Upper lobe of left lung (tissue), 6 donors: Measurements from ENCODE around the gene PDZD2. TPM values are rescaled to one million over a fixed set of nuclear protein-coding genes. Genes with fewer than 3 reads are reported as not detected.

Experiments
- ATAC-seq, 2 donors: fragments of 200-7000 bp; cut with Tn5 transposase; one replicate each; pipeline ENCODE4 v1.9.1; 2022; ENCODE audit warnings: mild to moderate bottlenecking in 2 of 2, moderate library complexity in 2 of 2; ENCODE audit not compliant: low FRiP score in 2 of 2
- DNase-seq, 2 donors: peaks; one replicate each; pipeline ENCODE4 v3.0.0-alpha.2; 2019 to 2020
- H3K27ac ChIP-seq, 4 donors: fragments of 200-600 bp; sonication (generic); one replicate each; pipeline ENCODE4 v1.5.1; 2016 to 2019
- H3K27me3 ChIP-seq, 4 donors: fragments of 200-600 bp; sonication (generic); one replicate each; pipeline ENCODE4 v1.5.1; 2017 to 2019
- H3K36me3 ChIP-seq, 4 donors: fragments of 200-600 bp; sonication (generic); one replicate each; pipeline ENCODE4 v1.5.1; 2016 to 2019
- H3K4me1 ChIP-seq, 4 donors: fragments of 200-600 bp; sonication (generic); one replicate each; pipeline ENCODE4 v1.5.1; 2018 to 2019
- H3K4me3 ChIP-seq, 4 donors: fragments of 200-600 bp; sonication (generic); one replicate each; pipeline ENCODE4 v1.5.1; 2017 to 2019; ENCODE audit warnings: mild to moderate bottlenecking in 2 of 4, moderate library complexity in 1 of 4
- H3K9me3 ChIP-seq, 4 donors: fragments of 200-600 bp; sonication (generic); one replicate each; pipeline ENCODE4 v1.5.1; 2018 to 2019
- EP300 ChIP-seq, 4 donors: sonication (generic); formaldehyde crosslinking; IDR thresholded peaks; one replicate each; pipeline ENCODE4 v1.5.1; 2017; ENCODE audit warnings: antibody characterized with exemption in 4 of 4, control low read depth in 2 of 4
- POLR2A ChIP-seq, 4 donors: fragments of 450-650 bp; IDR thresholded peaks; one replicate each; pipeline ENCODE4 v1.5.1; 2016 to 2017; ENCODE audit warnings: antibody characterized with exemption in 4 of 4, mild to moderate bottlenecking in 2 of 4
- POLR2AphosphoS5 ChIP-seq, 2 donors: sonication (generic); formaldehyde crosslinking; IDR thresholded peaks; one replicate each; pipeline ENCODE4 v1.5.1; 2017; ENCODE audit warnings: antibody characterized with exemption in 2 of 2
- WGBS, 2 donors: methylation state at CpG; one replicate each; pipeline ENCODE4 v1.1.5; 2017 to 2018; 5-methylcytosine and 5-hydroxymethylcytosine counted together
- total RNA-seq, 6 donors: library from RNA; depleted of rRNA in 4 of 6; stranded (reverse); fragments of >200 nt in 4 of 6; gene quantifications; one replicate each; pipeline versions ENCODE4 v1.1.0 to v1.2.1, GENCODE V29; 2016 to 2021
- TF ChIP-seq, protein P1 (sequence below), 6 experiments: fragments of 450-650 bp in 4 of 6; fragments of 200-600 bp in 2 of 6; sonication (generic) in 2 of 6; IDR thresholded peaks; one replicate each; pipeline ENCODE4 v1.5.1; 2016 to 2019; ENCODE audit warnings: antibody characterized with exemption in 6 of 6
- donor health status: DM: no; HTN: no; CAD: no; lungs with moderate emphysema.
- donor health status: DM: no; HTN: yes; CAD: no; lungs with severe emphysema.

Gene PDZD2
- total RNA-seq, 6 donors from 2014 or later, result 53.4 to 73.6 (median 68.4) TPM

DNA sequence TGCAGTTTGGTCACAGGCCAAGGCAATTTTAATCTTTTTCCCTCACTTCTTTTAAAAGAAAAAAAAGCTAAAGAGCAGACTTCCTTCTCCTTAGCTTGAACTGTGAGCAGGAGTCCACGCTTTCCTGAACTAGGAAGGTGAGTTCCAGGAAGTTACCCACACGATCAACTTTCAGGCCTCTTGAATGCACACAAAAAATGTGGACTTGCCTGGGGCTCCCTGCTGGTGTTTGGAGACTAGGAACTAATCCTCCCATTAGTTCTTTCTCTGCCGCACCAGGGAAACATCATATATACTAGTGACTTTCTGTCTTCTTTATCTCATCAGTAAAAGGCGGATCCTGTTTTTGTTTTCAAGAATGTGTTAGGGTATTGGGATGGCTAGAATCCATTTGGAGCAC lies 295.2 kb downstream of the PDZD2 start:
- Histone ChIP-seq H3K36me3 (no peaks in the 10 kb centered on the region), H3K27me3 (no peaks in the 10 kb centered on the region), H3K4me1 (peaks cover 6 to 16% (median 12%) of the 10 kb centered on the region in 4 donors), H3K9me3 (no peaks in the 10 kb centered on the region), H3K4me3 (no peak overlapping the region), H3K27ac (peak overlapping the region in 1 of 4 donors; percentile 18)
- no peak for TF ChIP-seq EP300 (IDR thresholded peaks at IDR 0.05)
- TF ChIP-seq POLR2AphosphoS5 (IDR thresholded peaks at IDR 0.05), result no peak
- no peak for TF ChIP-seq POLR2A (IDR thresholded peaks at IDR 0.05)
- TF ChIP-seq, protein P1, sequence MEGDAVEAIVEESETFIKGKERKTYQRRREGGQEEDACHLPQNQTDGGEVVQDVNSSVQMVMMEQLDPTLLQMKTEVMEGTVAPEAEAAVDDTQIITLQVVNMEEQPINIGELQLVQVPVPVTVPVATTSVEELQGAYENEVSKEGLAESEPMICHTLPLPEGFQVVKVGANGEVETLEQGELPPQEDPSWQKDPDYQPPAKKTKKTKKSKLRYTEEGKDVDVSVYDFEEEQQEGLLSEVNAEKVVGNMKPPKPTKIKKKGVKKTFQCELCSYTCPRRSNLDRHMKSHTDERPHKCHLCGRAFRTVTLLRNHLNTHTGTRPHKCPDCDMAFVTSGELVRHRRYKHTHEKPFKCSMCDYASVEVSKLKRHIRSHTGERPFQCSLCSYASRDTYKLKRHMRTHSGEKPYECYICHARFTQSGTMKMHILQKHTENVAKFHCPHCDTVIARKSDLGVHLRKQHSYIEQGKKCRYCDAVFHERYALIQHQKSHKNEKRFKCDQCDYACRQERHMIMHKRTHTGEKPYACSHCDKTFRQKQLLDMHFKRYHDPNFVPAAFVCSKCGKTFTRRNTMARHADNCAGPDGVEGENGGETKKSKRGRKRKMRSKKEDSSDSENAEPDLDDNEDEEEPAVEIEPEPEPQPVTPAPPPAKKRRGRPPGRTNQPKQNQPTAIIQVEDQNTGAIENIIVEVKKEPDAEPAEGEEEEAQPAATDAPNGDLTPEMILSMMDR (IDR thresholded peaks at IDR 0.05), result no peak
- DNase-seq (peak in 1 of 2 donors; percentile 48), ATAC-seq (no peak)
- 72% methylated on average over 4 of the region's 4 CpGs for WGBS, 2 donors

DNA sequence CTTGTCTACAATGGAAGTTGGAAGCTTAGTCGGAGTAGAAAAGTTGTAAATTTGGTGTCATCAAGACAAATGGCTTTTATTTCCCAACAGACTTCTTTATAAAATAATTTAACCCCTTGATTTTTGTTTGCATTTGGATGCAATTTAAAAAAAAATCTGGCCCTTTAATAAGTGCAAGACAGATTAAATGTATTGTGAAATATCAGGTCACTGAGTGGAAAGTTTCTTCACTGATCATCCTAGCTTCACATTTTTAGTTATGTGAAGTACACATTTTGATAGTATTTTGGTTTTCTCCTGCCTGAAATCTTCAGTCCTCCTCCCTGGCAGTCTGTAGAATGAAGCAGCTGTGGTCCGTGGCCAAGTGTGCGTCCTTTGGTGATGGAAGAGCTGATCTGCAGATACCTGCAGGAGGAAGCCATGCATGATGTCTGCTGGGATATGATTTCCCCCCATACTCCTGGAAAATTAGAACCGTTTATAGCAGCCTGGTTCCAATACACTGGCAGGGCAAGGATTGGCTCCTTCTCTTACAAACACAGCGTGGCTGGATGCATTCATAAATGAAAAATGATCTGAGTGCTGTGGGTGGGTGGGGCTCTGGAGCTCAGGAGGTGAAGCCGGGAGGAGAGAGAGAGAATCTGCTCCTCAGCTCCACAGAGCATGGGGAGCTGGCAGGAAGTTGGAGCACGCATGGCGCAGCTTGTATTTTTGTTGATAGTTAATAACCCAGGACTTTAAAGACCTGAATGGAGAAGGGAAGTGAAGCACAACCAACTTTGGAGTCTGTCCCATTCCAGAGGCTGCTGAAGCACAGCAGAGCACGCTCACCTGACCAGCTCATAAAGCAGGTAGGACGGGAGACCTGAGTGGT lies 296.8 kb downstream of the PDZD2 start:
- DNase-seq (peak in 1 of 2 donors; percentile 69), ATAC-seq (peak; percentile 58 to 74)
- TF ChIP-seq POLR2AphosphoS5 (IDR thresholded peaks at IDR 0.05) (peak in 1 of 2 donors; percentile 54), POLR2A (IDR thresholded peaks at IDR 0.05) (peak in 2 of 4 donors; percentile 43 to 76), EP300 (IDR thresholded peaks at IDR 0.05) (no peak)
- WGBS, 2 donors, result 42 to 46% methylated on average over 10 of the region's 10 CpGs
- H3K4me3 ChIP-seq, result peak overlapping the region in 3 of 4 donors; percentile 28 to 45 (median 44)
- H3K4me1 ChIP-seq, result peaks cover 6 to 25% (median 15%) of the 10 kb centered on the region in 4 donors
- no peaks in the 10 kb centered on the region for H3K36me3 ChIP-seq
- peak overlapping the region; percentile 17 to 64 (median 53) for H3K27ac ChIP-seq
- H3K9me3 ChIP-seq, result no peaks in the 10 kb centered on the region
- no peaks in the 10 kb centered on the region for H3K27me3 ChIP-seq

DNA sequence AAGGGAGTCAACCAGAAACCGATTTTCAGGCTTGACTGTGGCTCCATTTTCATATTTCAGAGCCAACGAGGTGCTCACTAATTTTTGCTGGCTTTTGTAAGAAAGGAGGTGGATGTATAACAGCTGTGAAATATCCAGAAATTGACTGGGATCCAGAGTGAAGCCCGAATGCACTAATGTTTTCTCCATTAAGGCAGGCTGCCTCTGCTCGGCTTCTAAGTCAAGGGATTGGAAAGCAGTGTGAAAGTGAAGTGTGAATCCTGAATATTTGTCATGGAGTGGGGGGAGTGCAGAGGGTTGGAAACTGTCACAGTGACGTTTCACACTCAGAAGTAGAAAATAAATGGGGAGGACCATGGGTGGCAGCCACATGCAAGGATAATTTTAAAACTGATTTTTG lies 297.8 kb downstream of the PDZD2 start:
- WGBS, 2 donors, result 58 to 61% methylated on average over 5 of the region's 5 CpGs
- Histone ChIP-seq H3K4me3 (peak overlapping the region in 3 of 4 donors; percentile 28 to 45 (median 44)), H3K9me3 (no peaks in the 10 kb centered on the region), H3K27ac (peak overlapping the region; percentile 16 to 64 (median 53)), H3K4me1 (peaks cover 4 to 21% (median 15%) of the 10 kb centered on the region in 4 donors), H3K36me3 (no peaks in the 10 kb centered on the region), H3K27me3 (no peaks in the 10 kb centered on the region)
- no peak for TF ChIP-seq POLR2A (IDR thresholded peaks at IDR 0.05)
- TF ChIP-seq, protein P1 (IDR thresholded peaks at IDR 0.05), result no peak
- TF ChIP-seq POLR2AphosphoS5 (IDR thresholded peaks at IDR 0.05), result peak in 1 of 2 donors; percentile 3
- ATAC-seq (peak; percentile 11 to 12), DNase-seq (no peak)

DNA sequence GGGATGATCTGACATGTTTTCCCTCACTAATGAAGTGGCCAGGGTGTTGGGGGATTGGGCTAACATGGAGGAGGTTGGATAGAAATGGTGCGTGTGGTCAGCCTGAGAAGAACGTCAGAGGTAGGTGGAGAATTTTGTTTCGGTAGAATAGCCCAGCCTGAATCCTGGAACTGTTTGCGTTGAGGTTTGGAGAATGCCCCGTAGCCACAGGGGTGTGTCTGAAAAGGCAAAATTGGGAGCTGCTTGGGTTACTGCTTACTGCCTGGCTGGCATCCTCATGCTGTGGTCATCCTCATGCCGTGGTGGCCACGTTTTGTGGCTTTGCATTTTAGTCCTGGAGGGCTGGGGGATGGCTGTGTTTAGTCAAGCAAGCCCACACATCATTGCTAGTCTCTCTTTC lies 298.3 kb downstream of the PDZD2 start:
- ATAC-seq (peak; percentile 41 to 50), DNase-seq (peak in 1 of 2 donors; percentile 35)
- Histone ChIP-seq H3K27ac (peak overlapping the region; percentile 16 to 64 (median 53)), H3K9me3 (no peaks in the 10 kb centered on the region), H3K36me3 (no peaks in the 10 kb centered on the region), H3K4me1 (peaks cover 0 to 19% (median 14%) of the 10 kb centered on the region in 4 donors), H3K27me3 (no peaks in the 10 kb centered on the region), H3K4me3 (peak overlapping the region in 3 of 4 donors; percentile 28 to 45 (median 44))
- WGBS, 2 donors, result 58 to 74% methylated on average over 7 of the region's 7 CpGs
- TF ChIP-seq EP300 (IDR thresholded peaks at IDR 0.05) (no peak), POLR2A (IDR thresholded peaks at IDR 0.05) (peak in 1 of 4 donors; percentile 25)

DNA sequence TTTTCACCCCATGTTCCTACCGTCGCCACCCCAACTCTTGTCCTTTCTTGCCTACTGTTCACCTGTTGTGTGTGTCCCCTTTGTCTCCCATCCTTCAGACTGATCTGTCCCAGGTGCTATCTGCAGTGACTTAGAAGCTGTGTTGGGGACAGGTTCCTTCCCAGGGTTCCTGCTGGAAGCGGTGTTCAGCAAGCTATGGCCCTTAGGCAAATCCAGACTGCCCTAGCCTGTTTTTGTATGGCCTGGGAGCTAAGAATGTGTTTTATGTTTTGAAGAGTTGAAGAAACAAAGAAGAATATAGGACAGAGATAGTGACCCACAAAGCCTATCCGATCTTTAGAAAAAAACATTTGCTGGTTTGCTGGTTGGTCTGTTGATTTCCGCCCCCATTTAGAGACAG lies 298.8 kb downstream of the PDZD2 start:
- H3K9me3 ChIP-seq, result no peaks in the 10 kb centered on the region
- H3K27me3 ChIP-seq, result no peaks in the 10 kb centered on the region
- DNase-seq (no peak), ATAC-seq (no peak)
- peaks cover 0 to 19% (median 14%) of the 10 kb centered on the region in 4 donors for H3K4me1 ChIP-seq
- TF ChIP-seq POLR2AphosphoS5 (IDR thresholded peaks at IDR 0.05), result no peak
- H3K4me3 ChIP-seq, result peak overlapping the region in 3 of 4 donors; percentile 28 to 45 (median 44)
- peak overlapping the region; percentile 16 to 64 (median 53) for H3K27ac ChIP-seq
- 72 to 74% methylated on average over 5 of the region's 5 CpGs for WGBS, 2 donors
- no peaks in the 10 kb centered on the region for H3K36me3 ChIP-seq

DNA sequence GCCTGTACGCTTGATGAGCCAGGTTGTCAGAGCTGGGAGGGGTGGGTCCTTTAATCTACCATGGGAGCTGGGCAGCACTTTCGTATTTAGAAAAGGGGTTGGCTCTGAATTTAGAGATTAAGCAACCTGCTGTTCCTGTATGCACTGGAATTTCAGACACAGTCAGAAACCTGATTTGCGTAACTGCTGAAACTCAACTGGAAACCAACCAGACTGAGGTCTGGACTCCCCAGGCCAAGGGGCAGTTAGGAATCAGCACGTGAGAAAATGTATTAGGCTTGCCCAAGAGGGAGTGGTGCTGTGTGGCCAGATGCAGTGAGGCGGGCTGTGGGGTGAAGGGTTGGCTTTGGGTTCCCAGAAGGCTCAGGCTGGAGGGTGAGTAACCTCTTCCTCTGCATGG lies 300.2 kb downstream of the PDZD2 start:
- 54 to 64% methylated on average over 5 of the region's 5 CpGs for WGBS, 2 donors
- DNase-seq, result peak in 1 of 2 donors; percentile 68
- H3K4me1 ChIP-seq, result peaks cover 0 to 24% (median 15%) of the 10 kb centered on the region in 4 donors
- no peaks in the 10 kb centered on the region for H3K9me3 ChIP-seq
- TF ChIP-seq, protein P1 (IDR thresholded peaks at IDR 0.05), result no peak
- TF ChIP-seq POLR2AphosphoS5 (IDR thresholded peaks at IDR 0.05), result peak; percentile 30 to 57
- peak in 1 of 4 donors; percentile 43 for TF ChIP-seq EP300 (IDR thresholded peaks at IDR 0.05)
- H3K27me3 ChIP-seq, result no peaks in the 10 kb centered on the region
- ATAC-seq, result peak; percentile 40 to 66
- peak overlapping the region in 3 of 4 donors; percentile 7 to 69 (median 27) for H3K27ac ChIP-seq
- H3K36me3 ChIP-seq, result no peaks in the 10 kb centered on the region
- H3K4me3 ChIP-seq, result no peak overlapping the region
